Activated CD4-positive, alpha-beta T cell treated with anti-CD3 and anti-CD28 coated beads for 36 hours (primary cell): ENCODE data around the gene THSD4. TPM values are rescaled to one million over a fixed set of nuclear protein-coding genes. Genes with fewer than 3 reads are reported as not detected.

ENCODE experiments used
- ATAC-seq: fragments of 200-7000 bp; cut with Tn5 transposase; one replicate; pipeline ENCODE4 v1.10.0; 2021; ENCODE audit warnings: mild to moderate bottlenecking, moderate library complexity
- CTCF ChIA-PET: fragments of 350-600 bp; sonication (Branson Sonifier 250); formaldehyde crosslinking; loops from one replicate; lab custom pipeline; 2021; ENCODE audit warnings: antibody characterized with exemption; lab: Charles Lee
- POLR2A ChIA-PET: fragments of 350-600 bp; sonication (Branson Sonifier 250); formaldehyde crosslinking; loops from one replicate; lab custom pipeline; 2021; ENCODE audit warnings: antibody characterized with exemption, inconsistent platforms; lab: Charles Lee
- DNase-seq: peaks from one replicate; pipeline ENCODE4 v3.0.0-alpha.2; 2020
- H3K27ac Mint-ChIP-seq: one replicate; pipeline ENCODE4 v1.8.0; 2021; ENCODE audit warnings: mixed read lengths
- H3K27me3 Mint-ChIP-seq: one replicate; pipeline ENCODE4 v1.8.0; 2021; ENCODE audit warnings: mixed read lengths
- H3K36me3 Mint-ChIP-seq: one replicate; pipeline ENCODE4 v1.8.0; 2021; ENCODE audit warnings: low read depth, mixed read lengths
- H3K4me1 Mint-ChIP-seq: one replicate; pipeline ENCODE4 v1.8.0; 2021; ENCODE audit warnings: mixed read lengths
- H3K4me3 Mint-ChIP-seq: one replicate; pipeline ENCODE4 v1.8.0; 2021; ENCODE audit warnings: mild to moderate bottlenecking, moderate library complexity, mixed read lengths
- H3K9me3 Mint-ChIP-seq: one replicate; pipeline ENCODE4 v1.8.0; 2021; ENCODE audit warnings: low read depth, mixed read lengths
- intact Hi-C, 2 experiments: fragments of 100-400 bp; cut with DNase I in 1 of 2; cut with micrococcal nuclease in 1 of 2; formaldehyde crosslinking; loops; one replicate each; pipeline versions ENCODE4 v1.14.2 to v1.15.1; 2022 to 2024; cut with DNase I, micrococcal nuclease
- total RNA-seq, 2 experiments: library from RNA; stranded (reverse); gene quantifications; one replicate each; pipeline ENCODE4 v1.2.3, GENCODE V29; 2021

Gene THSD4
- total RNA-seq, 2 experiments from 2014 or later: not detected

- intact Hi-C loops: loop anchor here in 1 of 2 experiments (10.0 kb wide), 1 partner anchor 200 kb away; no protein-coding TSS in a partner anchor
- Mint-ChIP-seq H3K4me1 (no peaks in the 10 kb centered on the region), H3K27ac (no peak overlapping the region), H3K9me3 (no peaks in the 10 kb centered on the region), H3K27me3 (peaks cover 14% of the 10 kb centered on the region), H3K4me3 (no peak overlapping the region), H3K36me3 (no peaks in the 10 kb centered on the region)
- no peak for ATAC-seq
- DNase-seq: no peak
- POLR2A ChIA-PET: interaction anchor here (0.6 kb wide), 1 partner anchor 9 kb away, joined by 5 read pairs; no protein-coding TSS in a partner anchor
- CTCF ChIA-PET: no interaction called here
Observed at GRCh38 chr15:71734709-71735384, 619.6 kb downstream of the THSD4 start.

DNA sequence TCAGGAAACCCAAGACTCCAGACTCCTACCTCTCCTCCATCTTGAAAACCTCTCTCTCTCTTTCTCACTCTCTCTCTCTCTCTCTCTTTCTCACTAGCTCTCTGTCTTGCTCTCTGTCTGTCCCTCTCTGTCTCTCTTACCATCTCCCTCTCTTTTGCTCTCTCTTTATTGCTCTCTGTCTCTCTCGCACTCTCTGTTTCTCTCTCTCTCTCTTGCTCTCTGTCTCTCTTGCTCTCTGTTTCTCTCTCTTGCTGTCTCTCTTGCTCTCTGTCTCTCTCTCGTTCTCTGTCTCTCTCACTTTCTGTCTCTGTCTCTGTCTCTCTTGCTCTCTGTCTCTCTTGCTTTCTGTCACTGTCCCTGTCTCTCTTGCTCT, 620.1 kb downstream of the THSD4 start:
- CTCF ChIA-PET: no interaction called here

DNA sequence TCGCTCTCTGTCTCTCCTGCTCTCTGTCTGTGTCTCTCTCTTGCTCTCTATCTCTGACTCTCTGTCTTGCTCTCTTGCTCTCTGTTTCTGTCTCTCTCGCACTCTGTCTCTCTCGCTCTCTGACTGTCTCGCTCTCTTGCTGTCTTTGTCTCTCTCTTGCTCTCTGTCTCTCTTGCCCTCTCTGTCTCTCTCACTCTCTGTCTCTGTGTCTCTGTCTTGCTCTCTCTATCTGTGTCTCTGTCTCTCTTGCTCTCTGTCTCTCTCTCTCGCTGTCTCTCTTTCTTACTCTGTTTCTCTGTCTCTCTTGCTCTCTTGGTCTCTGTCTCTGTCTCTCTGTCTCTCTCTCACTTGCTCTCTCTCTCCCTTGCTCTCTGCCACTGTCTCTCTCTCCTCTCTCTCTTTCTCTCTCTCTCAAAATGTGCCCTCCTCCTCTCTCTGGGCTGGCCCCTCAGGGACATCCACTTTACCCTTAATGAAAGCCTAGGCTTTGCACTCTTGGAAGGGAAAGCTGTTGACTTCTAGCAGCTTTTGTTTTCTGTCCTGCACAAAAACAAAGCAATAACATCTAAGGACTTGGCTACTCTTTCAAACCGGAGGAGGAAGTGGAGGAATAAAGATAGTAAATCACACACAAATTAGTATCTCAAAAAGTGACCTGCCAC, 621.1 kb downstream of the THSD4 start:
- Mint-ChIP-seq H3K4me3 (no peak overlapping the region), H3K36me3 (no peaks in the 10 kb centered on the region), H3K4me1 (no peaks in the 10 kb centered on the region), H3K27ac (no peak overlapping the region), H3K9me3 (no peaks in the 10 kb centered on the region), H3K27me3 (peaks cover 12% of the 10 kb centered on the region)
- ChIA-PET POLR2A (interaction anchor here (0.5 kb wide), 1 partner anchor 447 kb away, joined by 3 read pairs; no protein-coding TSS in a partner anchor), CTCF (no interaction called here)
- intact Hi-C loops: loop anchor here in 1 of 2 experiments (10.0 kb wide), 1 partner anchor 202 kb away; no protein-coding TSS in a partner anchor
- no peak for DNase-seq
- ATAC-seq: no peak

More for the DNA sequence above, 620.1 kb downstream of the THSD4 start:
- POLR2A ChIA-PET: interaction anchor here (0.6 kb wide), 1 partner anchor 8 kb away, joined by 5 read pairs; no protein-coding TSS in a partner anchor
- no peak for ATAC-seq
- Mint-ChIP-seq H3K4me1 (no peaks in the 10 kb centered on the region), H3K27ac (no peak overlapping the region), H3K9me3 (no peaks in the 10 kb centered on the region), H3K36me3 (no peaks in the 10 kb centered on the region), H3K27me3 (peaks cover 14% of the 10 kb centered on the region), H3K4me3 (no peak overlapping the region)
- no peak for DNase-seq
- intact Hi-C loops: loop anchor here in 1 of 2 experiments (10.0 kb wide), 1 partner anchor 201 kb away; no protein-coding TSS in a partner anchor

DNA sequence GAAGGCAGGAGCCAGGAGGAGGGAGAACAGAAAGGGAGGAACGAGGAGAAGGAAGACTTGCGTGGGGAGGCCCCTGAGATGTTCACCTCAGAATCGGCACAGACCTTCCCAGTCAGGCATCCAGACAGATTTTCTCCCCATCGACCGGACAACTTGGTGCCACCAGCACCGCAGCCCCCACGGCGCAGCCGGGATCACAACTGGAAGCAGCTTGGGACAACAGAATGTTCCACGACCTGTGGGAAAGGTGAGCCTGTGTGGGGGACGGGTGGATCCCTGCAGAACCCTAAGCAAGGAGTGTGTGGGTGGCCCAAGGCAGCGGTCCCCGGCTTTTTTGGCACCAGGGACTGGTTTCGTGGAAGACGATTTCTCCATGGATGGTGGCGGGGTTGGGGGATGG, 622.5 kb downstream of the THSD4 start:
- H3K4me1 Mint-ChIP-seq: no peaks in the 10 kb centered on the region

GRCh38 chr15:71739355-71739754, 624.1 kb downstream of the THSD4 start:
- CTCF ChIA-PET: interaction anchor here (0.5 to 1.6 kb wide), 5 partner anchors 9 to 416 kb away, joined by 3 to 5 read pairs (median 3); no protein-coding TSS in a partner anchor
- H3K4me3 Mint-ChIP-seq: no peak overlapping the region
- intact Hi-C loops: loop anchor here in 1 of 2 experiments (10.0 kb wide), 1 partner anchor 205 kb away; no protein-coding TSS in a partner anchor

More for the DNA sequence above, 622.5 kb downstream of the THSD4 start:
- H3K36me3 Mint-ChIP-seq: no peaks in the 10 kb centered on the region
- intact Hi-C loops: loop anchor here in 1 of 2 experiments (10.0 kb wide), 1 partner anchor 203 kb away; no protein-coding TSS in a partner anchor
- no peak for DNase-seq
- no peaks in the 10 kb centered on the region for H3K9me3 Mint-ChIP-seq
- H3K4me3 Mint-ChIP-seq: no peak overlapping the region
- no peak for ATAC-seq
- H3K27ac Mint-ChIP-seq: no peak overlapping the region
- ChIA-PET CTCF (interaction anchor here (0.6 kb wide), 1 partner anchor 43 kb away, joined by 5 read pairs; no protein-coding TSS in a partner anchor), POLR2A (no interaction called here)
- peaks cover 6% of the 10 kb centered on the region for H3K27me3 Mint-ChIP-seq

DNA sequence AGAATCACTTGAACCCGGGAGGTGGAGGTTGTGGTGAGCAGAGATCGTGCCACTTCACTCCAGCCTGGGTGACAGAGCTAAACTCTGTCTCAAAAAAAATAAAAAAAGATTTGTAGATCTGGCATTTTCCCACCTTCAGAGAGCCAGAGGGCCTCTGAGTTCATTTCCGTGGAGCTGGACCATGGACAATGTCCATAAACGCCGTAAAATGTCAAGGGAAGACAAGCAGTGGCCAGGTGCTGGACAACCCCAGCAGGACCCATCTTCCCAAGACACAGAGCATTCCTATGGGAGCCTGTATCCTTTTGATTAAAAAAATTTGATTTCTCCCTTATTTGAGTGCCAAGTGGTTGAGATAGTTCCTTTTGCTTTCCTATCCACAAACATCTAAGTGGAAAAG, 627.7 kb downstream of the THSD4 start:
- POLR2A ChIA-PET: no interaction called here

More at GRCh38 chr15:71739355-71739754, 624.1 kb downstream of the THSD4 start:
- H3K27me3 Mint-ChIP-seq: peaks cover 3% of the 10 kb centered on the region
- H3K4me1 Mint-ChIP-seq: no peaks in the 10 kb centered on the region
- no peak for ATAC-seq
- DNase-seq: no peak
- H3K27ac Mint-ChIP-seq: no peak overlapping the region
- H3K36me3 Mint-ChIP-seq: no peaks in the 10 kb centered on the region
- POLR2A ChIA-PET: no interaction called here
- H3K9me3 Mint-ChIP-seq: no peaks in the 10 kb centered on the region

GRCh38 chr15:71743861-71744382, 628.7 kb downstream of the THSD4 start:
- Mint-ChIP-seq H3K9me3 (no peaks in the 10 kb centered on the region), H3K36me3 (no peaks in the 10 kb centered on the region), H3K4me3 (no peak overlapping the region), H3K4me1 (no peaks in the 10 kb centered on the region), H3K27ac (no peak overlapping the region), H3K27me3 (peaks cover 5% of the 10 kb centered on the region)
- DNase-seq: peak; percentile 78
- intact Hi-C loops: loop anchor here (1.0 to 2.0 kb wide), 3 partner anchors 57 to 412 kb away; no protein-coding TSS in a partner anchor
- CTCF ChIA-PET: interaction anchor here (0.6 to 3.5 kb wide), 26 partner anchors 9 to 1169 kb away, joined by 3 to 44 read pairs (median 4); no protein-coding TSS in a partner anchor
- ATAC-seq: peak; percentile 44
- POLR2A ChIA-PET: interaction anchor here (0.6 kb wide), 1 partner anchor 9 kb away, joined by 5 read pairs; no protein-coding TSS in a partner anchor

More for the DNA sequence above, 627.7 kb downstream of the THSD4 start:
- no peak for DNase-seq
- H3K27me3 Mint-ChIP-seq: peaks cover 5% of the 10 kb centered on the region
- H3K4me3 Mint-ChIP-seq: no peak overlapping the region
- CTCF ChIA-PET: interaction anchor here (1.1 to 3.5 kb wide), 8 partner anchors 10 to 414 kb away, joined by 3 to 44 read pairs (median 6); no protein-coding TSS in a partner anchor
- H3K9me3 Mint-ChIP-seq: no peaks in the 10 kb centered on the region
- no peak for ATAC-seq
- intact Hi-C loops: no loop called here
- no peaks in the 10 kb centered on the region for H3K36me3 Mint-ChIP-seq
- no peaks in the 10 kb centered on the region for H3K4me1 Mint-ChIP-seq
- no peak overlapping the region for H3K27ac Mint-ChIP-seq

DNA sequence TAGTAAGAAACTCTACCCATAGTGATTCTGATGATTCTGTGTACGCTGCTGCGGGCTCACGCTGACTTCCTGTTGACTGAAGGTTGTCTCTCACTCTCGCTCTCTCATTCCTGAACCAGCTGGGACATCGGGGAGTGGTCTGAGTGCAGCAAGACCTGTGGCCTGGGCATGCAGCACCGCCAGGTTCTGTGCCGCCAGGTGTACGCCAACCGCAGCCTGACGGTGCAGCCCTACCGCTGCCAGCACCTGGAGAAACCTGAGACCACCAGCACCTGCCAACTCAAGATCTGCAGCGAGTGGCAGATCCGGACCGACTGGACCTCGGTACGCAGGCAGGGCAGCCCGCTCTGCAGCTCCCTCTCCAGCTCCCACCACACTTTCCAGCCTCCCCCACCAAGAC, 631.4 kb downstream of the THSD4 start:
- Mint-ChIP-seq H3K4me1 (no peaks in the 10 kb centered on the region), H3K27ac (no peak overlapping the region), H3K36me3 (no peaks in the 10 kb centered on the region), H3K4me3 (no peak overlapping the region), H3K27me3 (peaks cover 5% of the 10 kb centered on the region), H3K9me3 (no peaks in the 10 kb centered on the region)
- intact Hi-C loops: no loop called here
- ATAC-seq: no peak
- ChIA-PET CTCF (no interaction called here), POLR2A (no interaction called here)
- no peak for DNase-seq

GRCh38 chr15:71747128-71748083, 632.1 kb downstream of the THSD4 start:
- no peaks in the 10 kb centered on the region for H3K9me3 Mint-ChIP-seq
- ATAC-seq (no peak), DNase-seq (no peak)
- intact Hi-C loops: no loop called here
- CTCF ChIA-PET: no interaction called here
- H3K27ac Mint-ChIP-seq: no peak overlapping the region
- POLR2A ChIA-PET: no interaction called here
- no peaks in the 10 kb centered on the region for H3K4me1 Mint-ChIP-seq
- H3K27me3 Mint-ChIP-seq: peaks cover 5% of the 10 kb centered on the region
- no peaks in the 10 kb centered on the region for H3K36me3 Mint-ChIP-seq
- H3K4me3 Mint-ChIP-seq: no peak overlapping the region

GRCh38 chr15:71748293-71748718, 633.0 kb downstream of the THSD4 start:
- no peaks in the 10 kb centered on the region for H3K9me3 Mint-ChIP-seq
- ATAC-seq: no peak
- no peak for DNase-seq

More at GRCh38 chr15:71748293-71748718, 633.0 kb downstream of the THSD4 start:
- Mint-ChIP-seq H3K27me3 (peaks cover 5% of the 10 kb centered on the region), H3K4me1 (no peaks in the 10 kb centered on the region), H3K36me3 (no peaks in the 10 kb centered on the region), H3K27ac (no peak overlapping the region), H3K4me3 (no peak overlapping the region)
- intact Hi-C loops: no loop called here
- CTCF ChIA-PET: interaction anchor here (0.6 kb wide), 1 partner anchor 21 kb away, joined by 3 read pairs; no protein-coding TSS in a partner anchor
- POLR2A ChIA-PET: no interaction called here
